ENCODE data around the gene ERO1B.

DNA sequence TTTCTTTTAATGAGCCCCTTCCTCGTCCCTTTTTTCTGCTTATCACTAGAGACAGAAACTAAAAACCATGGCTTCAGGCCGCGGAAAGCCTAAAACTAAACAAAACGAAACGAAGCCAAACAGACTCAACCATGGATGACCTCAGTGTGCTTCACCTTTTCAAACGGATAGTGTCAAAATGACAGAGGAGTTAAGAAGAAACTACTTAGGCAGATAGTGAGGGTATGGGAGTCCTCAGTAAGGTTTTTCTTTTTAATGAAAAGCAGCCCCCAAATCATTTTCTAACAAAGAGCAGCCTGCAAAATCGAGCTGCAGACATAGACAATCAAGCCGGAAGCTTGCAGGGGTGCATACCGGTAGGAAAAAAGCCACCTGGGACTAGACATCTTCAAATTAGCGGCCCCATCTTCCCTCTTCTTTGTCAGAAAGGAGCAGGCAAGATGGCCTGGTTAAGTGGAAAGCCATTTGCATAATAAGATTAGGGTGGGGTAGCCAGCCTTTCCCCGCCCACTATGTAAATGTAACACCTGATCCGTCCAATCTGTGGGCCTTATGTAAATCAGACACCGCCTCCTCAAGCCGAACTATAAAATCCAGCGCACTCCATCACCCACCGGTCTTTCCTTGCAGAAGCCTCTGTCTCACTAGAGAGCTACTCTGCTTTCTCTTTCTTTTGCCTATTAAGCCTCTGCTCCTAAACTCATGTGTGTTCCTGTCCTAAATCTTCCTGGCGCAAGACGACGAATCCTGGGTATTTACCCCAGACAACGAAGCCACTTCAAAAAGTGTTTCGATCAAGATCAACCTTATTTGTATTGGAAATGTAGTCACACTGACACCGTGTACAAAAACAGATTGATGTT lies 6.2 kb upstream of the ERO1B start:
- TF ChIP-seq, protein P1, sequence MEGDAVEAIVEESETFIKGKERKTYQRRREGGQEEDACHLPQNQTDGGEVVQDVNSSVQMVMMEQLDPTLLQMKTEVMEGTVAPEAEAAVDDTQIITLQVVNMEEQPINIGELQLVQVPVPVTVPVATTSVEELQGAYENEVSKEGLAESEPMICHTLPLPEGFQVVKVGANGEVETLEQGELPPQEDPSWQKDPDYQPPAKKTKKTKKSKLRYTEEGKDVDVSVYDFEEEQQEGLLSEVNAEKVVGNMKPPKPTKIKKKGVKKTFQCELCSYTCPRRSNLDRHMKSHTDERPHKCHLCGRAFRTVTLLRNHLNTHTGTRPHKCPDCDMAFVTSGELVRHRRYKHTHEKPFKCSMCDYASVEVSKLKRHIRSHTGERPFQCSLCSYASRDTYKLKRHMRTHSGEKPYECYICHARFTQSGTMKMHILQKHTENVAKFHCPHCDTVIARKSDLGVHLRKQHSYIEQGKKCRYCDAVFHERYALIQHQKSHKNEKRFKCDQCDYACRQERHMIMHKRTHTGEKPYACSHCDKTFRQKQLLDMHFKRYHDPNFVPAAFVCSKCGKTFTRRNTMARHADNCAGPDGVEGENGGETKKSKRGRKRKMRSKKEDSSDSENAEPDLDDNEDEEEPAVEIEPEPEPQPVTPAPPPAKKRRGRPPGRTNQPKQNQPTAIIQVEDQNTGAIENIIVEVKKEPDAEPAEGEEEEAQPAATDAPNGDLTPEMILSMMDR (IDR thresholded peaks at IDR 0.05; ENCODE audit: low read depth, low read length) = no peak
- no peak for TF ChIP-seq EZH2phosphoT487 (IDR thresholded peaks at IDR 0.05; ENCODE audit: low read depth)

Measured in OCI-LY3 (cell line).